A673 (cell line): ENCODE measurements around the gene ANKRD11. TPM values are rescaled to one million over a fixed set of nuclear protein-coding genes. Genes with fewer than 3 reads are reported as not detected.

Source experiments
- BruUV-seq: library from RNA; stranded (reverse); fragments of 400-500 nt; replicated peaks from 2 replicates; lab custom pipeline; 2021; lab: Mats Ljungman, UMichigan
- CTCF ChIA-PET: fragments of 300-600 bp; sonication (Branson Sonifier 250); formaldehyde crosslinking; loops from one replicate; lab custom pipeline; 2022; ENCODE audit warnings: antibody characterized with exemption; lab: Charles Lee
- POLR2A ChIA-PET: fragments of 300-600 bp; sonication (Branson Sonifier 250); formaldehyde crosslinking; loops from one replicate; lab custom pipeline; 2022; ENCODE audit warnings: antibody characterized with exemption; ENCODE audit not compliant: low non-redundant PET; lab: Charles Lee
- DNase-seq: peaks from one replicate; pipeline ENCODE4 v3.0.0-alpha.2; 2015; ENCODE audit warnings: low spot score
- H3K27ac ChIP-seq: fragments of 200-600 bp; sonication (generic); 2 replicates; pipeline ENCODE4 v1.5.1; 2016; ENCODE audit warnings: mixed run types, low read depth, mild to moderate bottlenecking, mixed read lengths, antibody characterized with exemption, low read length; ENCODE audit not compliant: poor library complexity, severe bottlenecking
- H3K27me3 ChIP-seq: fragments of 200-600 bp; sonication (generic); replicated peaks from 2 replicates; pipeline ENCODE4 v1.6.1; 2017; ENCODE audit warnings: mixed run types, low read depth, mild to moderate bottlenecking, mixed read lengths, antibody characterized with exemption, low read length; ENCODE audit not compliant: insufficient read depth, poor library complexity
- H3K36me3 ChIP-seq: fragments of 200-600 bp; sonication (generic); 2 replicates; pipeline ENCODE4 v1.6.1; 2016; ENCODE audit warnings: mixed run types, mild to moderate bottlenecking, mixed read lengths, antibody characterized with exemption, low read length; ENCODE audit not compliant: insufficient read depth, poor library complexity, severe bottlenecking
- H3K4me1 ChIP-seq: fragments of 200-600 bp; sonication (generic); 2 replicates; pipeline ENCODE4 v1.6.1; 2017; ENCODE audit warnings: mixed run types, mild to moderate bottlenecking, mixed read lengths, antibody characterized with exemption, low read length; ENCODE audit not compliant: insufficient read depth, poor library complexity, severe bottlenecking
- H3K4me3 ChIP-seq: fragments of 200-600 bp; sonication (generic); 2 replicates; pipeline ENCODE4 v1.5.1; 2016; ENCODE audit warnings: low read depth, mixed run types, mild to moderate bottlenecking, mixed read lengths, low read length; ENCODE audit not compliant: poor library complexity, severe bottlenecking
- H3K9me3 ChIP-seq: fragments of 200-600 bp; sonication (generic); 2 replicates; pipeline ENCODE4 v1.6.1; 2016; ENCODE audit warnings: mixed run types, low read depth, mild to moderate bottlenecking, mixed read lengths, antibody characterized with exemption, low read length; ENCODE audit not compliant: poor library complexity, severe bottlenecking
- EZH2 ChIP-seq: fragments of 200-600 bp; sonication (generic); IDR thresholded peaks from 2 replicates; pipeline ENCODE4 v1.6.1; 2017; ENCODE audit warnings: borderline replicate concordance, low read depth, mild to moderate bottlenecking, mixed read lengths, antibody characterized with exemption, low read length; ENCODE audit not compliant: poor library complexity, severe bottlenecking
- intact Hi-C: fragments of 100-400 bp; cut with micrococcal nuclease; formaldehyde crosslinking; loops from one replicate; pipeline ENCODE4 v1.10.0; 2022; ENCODE audit not compliant: unreplicated experiment
- total RNA-seq: library from RNA; stranded (reverse); gene quantifications from 2 replicates; pipeline ENCODE4 v1.2.3, GENCODE V29; 2021
- TF ChIP-seq, protein P1 (sequence below): fragments of 300-800, 200-600 bp; sonication (generic); conservative IDR thresholded peaks from 2 replicates; pipeline ENCODE4 v1.5.1; 2017; ENCODE audit warnings: low read depth, mild to moderate bottlenecking, antibody characterized with exemption, low read length, moderate library complexity, mixed read lengths

Gene ANKRD11
- total RNA-seq, 1 experiment from 2014 or later = 217 TPM

DNA sequence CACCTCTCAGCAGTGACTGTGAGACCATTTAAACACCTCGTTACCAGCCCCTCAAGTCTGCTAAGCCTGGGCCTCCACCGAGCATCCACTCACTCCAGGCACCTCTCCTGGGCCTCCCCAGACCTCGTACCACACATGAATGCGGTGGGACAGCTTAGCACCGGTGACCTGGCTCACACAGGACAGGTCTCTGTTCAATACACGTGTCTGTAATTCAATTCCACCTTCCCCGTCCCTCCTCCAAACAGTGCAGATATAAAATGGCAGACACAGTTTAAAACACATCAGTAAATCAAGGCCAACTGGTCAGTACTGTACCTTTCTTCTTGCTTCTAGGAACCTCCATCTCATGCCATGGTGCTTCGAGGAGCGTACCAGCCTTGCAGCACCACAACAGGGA is 199.0 kb downstream of the ANKRD11 start:
- Histone ChIP-seq H3K27ac (peak overlapping the region; percentile 10), H3K36me3 (peaks cover 33% of the 10 kb centered on the region), H3K4me3 (no peak overlapping the region), H3K9me3 (no peaks in the 10 kb centered on the region), H3K4me1 (no peaks in the 10 kb centered on the region), H3K27me3 (no peaks in the 10 kb centered on the region)
- intact Hi-C loops = no loop called here
- no peak for TF ChIP-seq EZH2
- TF ChIP-seq, protein P1, sequence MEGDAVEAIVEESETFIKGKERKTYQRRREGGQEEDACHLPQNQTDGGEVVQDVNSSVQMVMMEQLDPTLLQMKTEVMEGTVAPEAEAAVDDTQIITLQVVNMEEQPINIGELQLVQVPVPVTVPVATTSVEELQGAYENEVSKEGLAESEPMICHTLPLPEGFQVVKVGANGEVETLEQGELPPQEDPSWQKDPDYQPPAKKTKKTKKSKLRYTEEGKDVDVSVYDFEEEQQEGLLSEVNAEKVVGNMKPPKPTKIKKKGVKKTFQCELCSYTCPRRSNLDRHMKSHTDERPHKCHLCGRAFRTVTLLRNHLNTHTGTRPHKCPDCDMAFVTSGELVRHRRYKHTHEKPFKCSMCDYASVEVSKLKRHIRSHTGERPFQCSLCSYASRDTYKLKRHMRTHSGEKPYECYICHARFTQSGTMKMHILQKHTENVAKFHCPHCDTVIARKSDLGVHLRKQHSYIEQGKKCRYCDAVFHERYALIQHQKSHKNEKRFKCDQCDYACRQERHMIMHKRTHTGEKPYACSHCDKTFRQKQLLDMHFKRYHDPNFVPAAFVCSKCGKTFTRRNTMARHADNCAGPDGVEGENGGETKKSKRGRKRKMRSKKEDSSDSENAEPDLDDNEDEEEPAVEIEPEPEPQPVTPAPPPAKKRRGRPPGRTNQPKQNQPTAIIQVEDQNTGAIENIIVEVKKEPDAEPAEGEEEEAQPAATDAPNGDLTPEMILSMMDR = no peak
- DNase-seq = no peak
- POLR2A ChIA-PET = no interaction called here
- BruUV-seq = no TSS peak
- CTCF ChIA-PET = no interaction called here

DNA sequence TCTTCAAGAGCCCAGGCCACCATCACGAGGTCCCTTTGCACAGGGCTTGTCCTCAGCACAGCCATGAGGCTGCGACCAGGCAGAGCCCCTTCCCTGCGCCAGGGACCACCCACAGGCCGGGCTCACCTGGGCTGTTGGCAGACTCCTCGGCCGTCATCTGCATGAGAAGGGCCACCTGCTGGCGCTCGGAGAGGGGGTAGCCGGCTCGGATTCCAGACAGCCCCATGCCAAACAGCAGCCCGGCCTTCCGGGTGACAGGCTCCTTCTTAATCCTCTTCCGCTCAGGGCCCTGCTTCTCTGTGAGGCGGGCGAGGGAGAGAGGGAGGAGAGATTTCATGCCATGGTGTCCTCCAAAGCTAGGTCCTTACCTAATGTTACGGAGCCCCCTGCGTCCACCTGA is 199.5 kb downstream of the ANKRD11 start:
- TF ChIP-seq, protein P1 = no peak
- no peak for TF ChIP-seq EZH2
- Histone ChIP-seq H3K27me3 (no peaks in the 10 kb centered on the region), H3K36me3 (peaks cover 38% of the 10 kb centered on the region), H3K4me1 (no peaks in the 10 kb centered on the region), H3K4me3 (no peak overlapping the region), H3K27ac (peak overlapping the region; percentile 10), H3K9me3 (no peaks in the 10 kb centered on the region)
- no peak for DNase-seq
- BruUV-seq = no TSS peak
- POLR2A ChIA-PET = no interaction called here
- intact Hi-C loops = no loop called here
- CTCF ChIA-PET = no interaction called here

DNA sequence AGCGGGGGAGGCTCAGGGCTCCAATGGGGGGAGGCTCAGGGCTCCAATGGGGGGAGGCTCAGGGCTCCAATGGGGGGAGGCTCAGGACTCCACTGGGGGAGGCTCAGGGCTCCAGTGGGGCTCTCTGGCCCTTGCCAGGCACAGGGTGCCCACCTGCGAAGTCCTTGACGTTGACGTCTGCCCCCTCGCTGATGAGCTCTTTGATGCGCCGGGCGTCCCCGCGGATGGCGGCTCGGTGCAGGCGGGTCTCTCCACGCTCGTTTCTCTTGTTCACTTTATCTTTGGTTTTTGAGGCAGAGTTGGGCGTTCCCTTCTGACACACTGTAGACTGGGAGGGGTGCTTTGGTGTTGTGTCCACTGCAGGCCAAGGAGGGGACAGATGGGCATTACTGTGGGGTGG is 199.9 kb downstream of the ANKRD11 start:
- DNase-seq = no peak
- intact Hi-C loops = no loop called here
- Histone ChIP-seq H3K4me1 (no peaks in the 10 kb centered on the region), H3K27me3 (no peaks in the 10 kb centered on the region), H3K36me3 (peaks cover 42% of the 10 kb centered on the region), H3K4me3 (no peak overlapping the region), H3K9me3 (no peaks in the 10 kb centered on the region), H3K27ac (no peak overlapping the region)
- ChIA-PET POLR2A (no interaction called here), CTCF (no interaction called here)
- no peak for TF ChIP-seq EZH2
- TF ChIP-seq, protein P1 = no peak
- BruUV-seq = no TSS peak
